Measurements from ENCODE around the gene DCLK1. TPM values are rescaled to one million over a fixed set of nuclear protein-coding genes. Genes with fewer than 3 reads are reported as not detected.

DCLK1 gene
- total and polyA plus RNA-seq, 2 donors (not counting 1 experiment from before 2014, with no cell fraction given), result 0.56 to 6.3 TPM

- no peaks in the 10 kb centered on the region for H3K4me1 ChIP-seq (ENCODE audit: control insufficient read depth, extremely low read depth, insufficient read depth, low read length)
- H3K27me3 ChIP-seq (ENCODE audit: control insufficient read depth, insufficient read depth, low read length), result no peaks in the 10 kb centered on the region
- no peak overlapping the region for H3K9ac ChIP-seq (ENCODE audit: insufficient read depth, low read length)
- no peak for TF ChIP-seq CTCF (conservative IDR thresholded peaks at IDR 0.05 in 1 of 2, IDR thresholded peaks at IDR 0.05 in 1 of 2; ENCODE audit: low read depth in 1 of 2, low read length in 2 of 2)
- H3K9me3 ChIP-seq (ENCODE audit: control insufficient read depth, insufficient read depth, low read depth, low read length), result no peaks in the 10 kb centered on the region
- H3K36me3 ChIP-seq (ENCODE audit: control insufficient read depth, insufficient read depth, low read length), result no peaks in the 10 kb centered on the region
- no peaks in the 10 kb centered on the region for H4K20me1 ChIP-seq (ENCODE audit: control insufficient read depth, extremely low read depth, insufficient read depth, low read length)
- no peak overlapping the region for H3K4me2 ChIP-seq (ENCODE audit: extremely low read depth, insufficient read depth, low read length)
- no peaks in the 10 kb centered on the region for H3K79me2 ChIP-seq (ENCODE audit: control insufficient read depth, insufficient read depth, low read length)
- no peak overlapping the region for H3K4me3 ChIP-seq (replicated peaks in 1 of 4; ENCODE audit: control extremely low read depth in 1 of 4, insufficient read depth in 1 of 4, low read depth in 3 of 4, low read length in 4 of 4)
- no peak overlapping the region for H2AFZ ChIP-seq (ENCODE audit: low read length)
- no peak overlapping the region for H3K27ac ChIP-seq (ENCODE audit: insufficient read depth, low read length)
- DNase-seq (ENCODE audit: low read depth in 2 of 2), result peak in 1 of 2 donors; percentile 45
Observed at GRCh38 chr13:35804901-35805300, 326.3 kb downstream of the DCLK1 start.

GRCh38 chr13:35797991-35798390, 333.2 kb downstream of the DCLK1 start:
- H3K9ac ChIP-seq (ENCODE audit: insufficient read depth, low read length), result no peak overlapping the region
- TF ChIP-seq CTCF (conservative IDR thresholded peaks at IDR 0.05 in 1 of 2, IDR thresholded peaks at IDR 0.05 in 1 of 2; ENCODE audit: low read depth in 1 of 2, low read length in 2 of 2), result no peak
- no peak for TF ChIP-seq EZH2 (IDR thresholded peaks at IDR 0.05; ENCODE audit: low read length, missing control alignments)

GRCh38 chr13:35797244-35797643, 333.9 kb downstream of the DCLK1 start:
- no peaks in the 10 kb centered on the region for H3K79me2 ChIP-seq (ENCODE audit: control insufficient read depth, insufficient read depth, low read length)
- no peak overlapping the region for H3K9ac ChIP-seq (ENCODE audit: insufficient read depth, low read length)
- H3K27ac ChIP-seq (ENCODE audit: insufficient read depth, low read length), result no peak overlapping the region
- H3K9me3 ChIP-seq (ENCODE audit: control insufficient read depth, insufficient read depth, low read depth, low read length), result no peaks in the 10 kb centered on the region
- no peak overlapping the region for H3K4me3 ChIP-seq (replicated peaks in 1 of 4; ENCODE audit: control extremely low read depth in 1 of 4, insufficient read depth in 1 of 4, low read depth in 3 of 4, low read length in 4 of 4)
- no peak overlapping the region for H2AFZ ChIP-seq (ENCODE audit: low read length)
- H3K4me2 ChIP-seq (ENCODE audit: extremely low read depth, insufficient read depth, low read length), result no peak overlapping the region
- no peaks in the 10 kb centered on the region for H3K36me3 ChIP-seq (ENCODE audit: control insufficient read depth, insufficient read depth, low read length)
- no peak for TF ChIP-seq EZH2 (IDR thresholded peaks at IDR 0.05; ENCODE audit: low read length, missing control alignments)
- no peak for TF ChIP-seq CTCF (conservative IDR thresholded peaks at IDR 0.05 in 1 of 2, IDR thresholded peaks at IDR 0.05 in 1 of 2; ENCODE audit: low read depth in 1 of 2, low read length in 2 of 2)
- H3K27me3 ChIP-seq (ENCODE audit: control insufficient read depth, insufficient read depth, low read length), result no peaks in the 10 kb centered on the region
- H3K4me1 ChIP-seq (ENCODE audit: control insufficient read depth, extremely low read depth, insufficient read depth, low read length), result no peaks in the 10 kb centered on the region
- DNase-seq (ENCODE audit: low read depth in 2 of 2), result no peak
- no peaks in the 10 kb centered on the region for H4K20me1 ChIP-seq (ENCODE audit: control insufficient read depth, extremely low read depth, insufficient read depth, low read length)

More at GRCh38 chr13:35797991-35798390, 333.2 kb downstream of the DCLK1 start:
- no peaks in the 10 kb centered on the region for H3K79me2 ChIP-seq (ENCODE audit: control insufficient read depth, insufficient read depth, low read length)
- H4K20me1 ChIP-seq (ENCODE audit: control insufficient read depth, extremely low read depth, insufficient read depth, low read length), result no peaks in the 10 kb centered on the region
- H3K36me3 ChIP-seq (ENCODE audit: control insufficient read depth, insufficient read depth, low read length), result no peaks in the 10 kb centered on the region
- no peak overlapping the region for H3K4me2 ChIP-seq (ENCODE audit: extremely low read depth, insufficient read depth, low read length)
- H3K4me1 ChIP-seq (ENCODE audit: control insufficient read depth, extremely low read depth, insufficient read depth, low read length), result no peaks in the 10 kb centered on the region
- no peak overlapping the region for H3K4me3 ChIP-seq (replicated peaks in 1 of 4; ENCODE audit: control extremely low read depth in 1 of 4, insufficient read depth in 1 of 4, low read depth in 3 of 4, low read length in 4 of 4)
- H3K9me3 ChIP-seq (ENCODE audit: control insufficient read depth, insufficient read depth, low read depth, low read length), result no peaks in the 10 kb centered on the region
- no peaks in the 10 kb centered on the region for H3K27me3 ChIP-seq (ENCODE audit: control insufficient read depth, insufficient read depth, low read length)
- no peak overlapping the region for H2AFZ ChIP-seq (ENCODE audit: low read length)
- no peak overlapping the region for H3K27ac ChIP-seq (ENCODE audit: insufficient read depth, low read length)
- peak in 1 of 2 donors; percentile 9 for DNase-seq (ENCODE audit: low read depth in 2 of 2)
